Measurements from ENCODE around the gene ZNF256.

GRCh38 chr19:57934820-57935665, 12.5 kb downstream of the ZNF256 start, which contains the start of gene ZNF418:
- TF ChIP-seq CTCF (IDR thresholded peaks at IDR 0.05) = no peak
- no peak for TF ChIP-seq POLR2A (IDR thresholded peaks at IDR 0.05)
